ENCODE results near the gene ZNF672. TPM values are rescaled to one million over a fixed set of nuclear protein-coding genes. Genes with fewer than 3 reads are reported as not detected.
"Not testable (repeated sequence)": the region's sequence is repeated elsewhere in the genome, so short reads cannot be mapped to it uniquely, and the experiment has no call there.

ZNF672 gene
- total and polyA plus RNA-seq, 3 donors from 2014 or later: 28.4 to 65.0 (median 57.3) TPM

DNA sequence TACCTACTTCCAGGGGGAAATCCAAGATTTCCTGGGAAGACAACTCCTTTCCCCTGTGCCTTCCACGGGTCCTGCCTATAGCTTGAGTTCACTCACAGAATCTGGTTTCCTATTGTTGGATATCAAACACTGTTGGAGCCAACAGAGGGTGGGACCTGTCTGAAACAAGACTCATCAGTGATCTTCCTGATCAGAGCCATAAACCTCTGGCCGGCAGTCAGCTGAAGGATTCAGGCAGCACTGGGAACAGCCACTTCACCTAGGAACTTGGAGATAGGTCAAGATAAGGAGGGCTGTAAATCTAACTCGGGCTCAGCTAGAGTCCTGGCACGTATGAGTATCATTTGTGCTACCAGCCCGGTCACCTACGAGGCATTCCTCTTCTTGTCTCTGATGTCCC, 35.6 kb upstream of the ZNF672 start:
- DNase-seq: no peak
- intact Hi-C loops (cut with DNase I; ENCODE audit: low total_unique reads): no loop called here
- no peaks in the 10 kb centered on the region for H3K27me3 ChIP-seq
- H3K36me3 ChIP-seq (ENCODE audit: low read depth, missing control alignments): no peaks in the 10 kb centered on the region
- H3K4me1 ChIP-seq: no peaks in the 10 kb centered on the region
- H3K9me3 ChIP-seq: no peaks in the 10 kb centered on the region
- 85 to 89% methylated on average over 6 of the region's 6 CpGs for WGBS, 2 donors
- no peak overlapping the region for H3K27ac ChIP-seq
- TF ChIP-seq, protein P1, sequence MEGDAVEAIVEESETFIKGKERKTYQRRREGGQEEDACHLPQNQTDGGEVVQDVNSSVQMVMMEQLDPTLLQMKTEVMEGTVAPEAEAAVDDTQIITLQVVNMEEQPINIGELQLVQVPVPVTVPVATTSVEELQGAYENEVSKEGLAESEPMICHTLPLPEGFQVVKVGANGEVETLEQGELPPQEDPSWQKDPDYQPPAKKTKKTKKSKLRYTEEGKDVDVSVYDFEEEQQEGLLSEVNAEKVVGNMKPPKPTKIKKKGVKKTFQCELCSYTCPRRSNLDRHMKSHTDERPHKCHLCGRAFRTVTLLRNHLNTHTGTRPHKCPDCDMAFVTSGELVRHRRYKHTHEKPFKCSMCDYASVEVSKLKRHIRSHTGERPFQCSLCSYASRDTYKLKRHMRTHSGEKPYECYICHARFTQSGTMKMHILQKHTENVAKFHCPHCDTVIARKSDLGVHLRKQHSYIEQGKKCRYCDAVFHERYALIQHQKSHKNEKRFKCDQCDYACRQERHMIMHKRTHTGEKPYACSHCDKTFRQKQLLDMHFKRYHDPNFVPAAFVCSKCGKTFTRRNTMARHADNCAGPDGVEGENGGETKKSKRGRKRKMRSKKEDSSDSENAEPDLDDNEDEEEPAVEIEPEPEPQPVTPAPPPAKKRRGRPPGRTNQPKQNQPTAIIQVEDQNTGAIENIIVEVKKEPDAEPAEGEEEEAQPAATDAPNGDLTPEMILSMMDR (IDR thresholded peaks at IDR 0.05): no peak
- TF ChIP-seq POLR2A (IDR thresholded peaks at IDR 0.05): no peak
- H3K4me3 ChIP-seq: no peak overlapping the region

GRCh38 chr1:248803501-248803900, 34.5 kb upstream of the ZNF672 start:
- H3K9me3 ChIP-seq; H3K4me3 ChIP-seq; H3K27ac ChIP-seq; H3K27me3 ChIP-seq; H3K4me1 ChIP-seq; H3K36me3 ChIP-seq (ENCODE audit: low read depth, missing control alignments); intact Hi-C loops (cut with DNase I; ENCODE audit: low total_unique reads); DNase-seq: not testable (repeated sequence)
- 89 to 91% methylated on average over 15 of the region's 15 CpGs for WGBS, 2 donors

DNA sequence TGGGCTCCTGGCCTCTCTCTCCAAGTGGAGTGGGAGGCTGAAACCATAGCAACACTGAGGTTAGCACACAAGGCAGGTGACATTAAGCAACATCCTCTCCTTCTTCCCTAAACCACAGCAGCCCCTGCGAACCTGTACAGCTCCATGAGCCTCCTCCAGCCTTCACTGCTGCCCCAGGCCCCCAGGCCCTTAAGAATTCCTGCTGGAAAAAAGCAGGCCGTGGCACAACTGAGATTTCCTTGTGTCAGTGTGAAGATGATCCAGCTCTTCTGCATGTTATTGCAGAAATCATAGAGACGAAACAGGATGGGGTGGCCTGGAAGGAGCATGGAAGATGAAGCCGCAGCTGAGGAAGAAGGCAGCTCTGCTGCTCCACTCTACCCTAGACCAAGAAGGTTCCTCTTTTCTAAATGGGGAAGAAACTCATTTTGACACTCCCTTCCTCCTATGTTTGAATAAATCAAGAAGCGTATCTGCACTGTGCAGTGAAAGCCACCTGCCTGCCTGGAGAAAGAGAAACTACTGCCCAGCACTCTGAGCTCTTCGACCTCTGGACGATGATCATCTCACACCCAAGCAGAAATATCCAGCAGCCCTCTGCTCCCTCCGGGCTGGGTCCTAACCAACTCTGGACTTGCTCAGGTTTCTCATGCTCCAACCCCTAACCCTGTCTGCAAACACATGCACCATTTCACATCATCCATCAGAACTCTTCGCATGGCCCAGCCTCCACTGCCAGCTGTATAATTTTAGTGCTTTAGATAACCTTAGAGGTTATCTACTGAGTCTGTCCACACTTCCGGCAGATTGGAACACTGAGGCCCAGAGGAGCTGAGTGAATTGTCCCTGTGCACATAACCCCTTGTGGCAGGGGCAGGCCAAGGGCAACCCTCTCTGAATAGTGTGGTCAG, 33.0 kb upstream of the ZNF672 start:
- H3K36me3 ChIP-seq (ENCODE audit: low read depth, missing control alignments): no peaks in the 10 kb centered on the region
- DNase-seq: no peak
- no peaks in the 10 kb centered on the region for H3K9me3 ChIP-seq
- WGBS, 2 donors: 66 to 70% methylated on average over 8 to 10 of the region's 10 CpGs
- no peaks in the 10 kb centered on the region for H3K4me1 ChIP-seq
- intact Hi-C loops (cut with DNase I; ENCODE audit: low total_unique reads): no loop called here
- no peaks in the 10 kb centered on the region for H3K27me3 ChIP-seq
- H3K4me3 ChIP-seq: no peak overlapping the region
- TF ChIP-seq, protein P1 (IDR thresholded peaks at IDR 0.05): no peak
- TF ChIP-seq POLR2A (IDR thresholded peaks at IDR 0.05): no peak
- no peak overlapping the region for H3K27ac ChIP-seq

GRCh38 chr1:248805876-248806275, 32.1 kb upstream of the ZNF672 start:
- H3K27me3 ChIP-seq: no peaks in the 10 kb centered on the region
- 75 to 88% methylated on average over 1 of the region's 1 CpG for WGBS, 2 donors
- no peak for TF ChIP-seq POLR2A (IDR thresholded peaks at IDR 0.05)
- TF ChIP-seq, protein P1 (IDR thresholded peaks at IDR 0.05): no peak
- no peaks in the 10 kb centered on the region for H3K4me1 ChIP-seq
- no peak overlapping the region for H3K4me3 ChIP-seq
- DNase-seq: no peak
- H3K36me3 ChIP-seq (ENCODE audit: low read depth, missing control alignments): no peaks in the 10 kb centered on the region
- H3K27ac ChIP-seq: no peak overlapping the region
- no peaks in the 10 kb centered on the region for H3K9me3 ChIP-seq
- intact Hi-C loops (cut with DNase I; ENCODE audit: low total_unique reads): no loop called here

DNA sequence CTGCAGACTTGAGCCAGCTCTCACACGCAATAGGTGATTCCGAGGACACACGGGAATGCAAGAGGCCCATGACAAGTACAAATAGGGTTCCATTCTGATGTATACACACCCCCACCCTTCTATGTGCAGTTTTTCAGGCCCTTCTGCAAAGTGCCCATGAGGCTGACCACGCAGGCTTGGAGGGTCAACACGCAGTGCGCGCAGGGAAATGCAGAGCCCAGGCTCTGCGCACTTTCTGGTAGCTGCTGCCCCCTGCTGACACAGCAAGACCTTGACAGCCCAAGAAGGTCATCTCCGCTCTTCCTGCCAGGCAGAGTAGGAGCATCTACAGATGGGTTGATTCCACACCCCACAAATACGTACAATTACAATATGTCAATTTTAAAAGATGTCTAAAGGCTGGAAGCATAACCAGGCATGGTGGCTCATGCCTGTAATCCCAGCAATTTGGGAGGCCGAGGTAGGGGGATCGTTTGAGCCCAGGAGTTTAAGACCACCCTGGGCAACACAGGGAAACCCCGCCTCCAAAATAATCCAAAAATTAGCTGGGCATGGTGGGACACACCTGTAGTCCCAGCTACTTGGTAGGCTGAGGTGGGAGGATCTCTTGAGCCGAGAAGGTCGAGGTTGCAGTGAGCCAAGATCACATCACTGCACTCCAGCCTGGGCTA, 30.8 kb upstream of the ZNF672 start:
- Histone ChIP-seq H3K36me3 (ENCODE audit: low read depth, missing control alignments) (no peaks in the 10 kb centered on the region), H3K4me3 (no peak overlapping the region), H3K27ac (no peak overlapping the region), H3K27me3 (no peaks in the 10 kb centered on the region), H3K4me1 (no peaks in the 10 kb centered on the region), H3K9me3 (no peaks in the 10 kb centered on the region)
- WGBS, 2 donors: 52 to 55% methylated on average over 12 to 15 of the region's 15 CpGs
- TF ChIP-seq POLR2A (IDR thresholded peaks at IDR 0.05): no peak
- TF ChIP-seq, protein P1 (IDR thresholded peaks at IDR 0.05): peak; percentile 47 to 65 (median 62)
- DNase-seq: peak; percentile 66
- intact Hi-C loops (cut with DNase I; ENCODE audit: low total_unique reads): no loop called here

Data from testis (tissue), 3 donors.